ENCODE data around the gene LOX.

LOX gene

GRCh38 chr5:122078116-122079110 lies at the start of gene LOX:
Gene LOX (minus strand): TSS chr5:122078259. CDS start chr5:122077985, 274 bp downstream.
- DNase-seq (ENCODE audit: low read depth): no peak

- DNase-seq (ENCODE audit: low read depth): no peak
Measured at GRCh38 chr5:122126756-122127321, 48.8 kb upstream of the LOX start.

- DNase-seq (ENCODE audit: low read depth): no peak
Measured at GRCh38 chr5:122126177-122126755, 48.2 kb upstream of the LOX start.

- DNase-seq (ENCODE audit: low read depth): no peak
Measured at GRCh38 chr5:122124766-122125165, 46.7 kb upstream of the LOX start.

GRCh38 chr5:122121479-122122465 lies 43.7 kb upstream of the LOX start:
- no peak for DNase-seq (ENCODE audit: low read depth)

- DNase-seq (ENCODE audit: low read depth): no peak
Measured at GRCh38 chr5:122120957-122121356, 42.9 kb upstream of the LOX start.

- DNase-seq (ENCODE audit: low read depth): no peak
Measured at GRCh38 chr5:122120493-122120892, 42.4 kb upstream of the LOX start.

GRCh38 chr5:122119205-122119604 lies 41.1 kb upstream of the LOX start:
- DNase-seq (ENCODE audit: low read depth): no peak

GRCh38 chr5:122118356-122118948 lies 40.4 kb upstream of the LOX start:
- DNase-seq (ENCODE audit: low read depth): no peak

GRCh38 chr5:122114501-122114900 lies 36.4 kb upstream of the LOX start:
- DNase-seq (ENCODE audit: low read depth): no peak

GRCh38 chr5:122112733-122113558 lies 34.9 kb upstream of the LOX start:
- no peak for DNase-seq (ENCODE audit: low read depth)

GRCh38 chr5:122112063-122112462 lies 34.0 kb upstream of the LOX start:
- no peak for DNase-seq (ENCODE audit: low read depth)

GRCh38 chr5:122111460-122111859 lies 33.4 kb upstream of the LOX start:
- DNase-seq (ENCODE audit: low read depth): no peak

- DNase-seq (ENCODE audit: low read depth): no peak
Measured at GRCh38 chr5:122110987-122111386, 32.9 kb upstream of the LOX start.

- DNase-seq (ENCODE audit: low read depth): no peak
Measured at GRCh38 chr5:122107016-122107415, 29.0 kb upstream of the LOX start.

- no peak for DNase-seq (ENCODE audit: low read depth)
Measured at GRCh38 chr5:122105909-122106308, 27.9 kb upstream of the LOX start.

GRCh38 chr5:122102825-122103224 lies 24.8 kb upstream of the LOX start:
- DNase-seq (ENCODE audit: low read depth): no peak

GRCh38 chr5:122101636-122102285 lies 23.7 kb upstream of the LOX start:
- no peak for DNase-seq (ENCODE audit: low read depth)

- no peak for DNase-seq (ENCODE audit: low read depth)
Measured at GRCh38 chr5:122099060-122099790, 21.2 kb upstream of the LOX start.
